ENCODE data around the gene CYYR1. TPM values are rescaled to one million over a fixed set of nuclear protein-coding genes. Genes with fewer than 3 reads are reported as not detected.

CYYR1 gene
- total RNA-seq, 1 experiment from 2014 or later = not detected

- Mint-ChIP-seq H3K27me3 (ENCODE audit: unreplicated experiment) (no peaks in the 10 kb centered on the region), H3K4me1 (ENCODE audit: low read depth, unreplicated experiment) (no peaks in the 10 kb centered on the region), H3K4me3 (ENCODE audit: low read depth, unreplicated experiment) (no peak overlapping the region), H3K27ac (ENCODE audit: unreplicated experiment) (no peak overlapping the region), H3K9me3 (ENCODE audit: low read depth, unreplicated experiment) (no peaks in the 10 kb centered on the region), H3K36me3 (ENCODE audit: insufficient read depth, unreplicated experiment) (no peaks in the 10 kb centered on the region)
- intact Hi-C loops (cut with micrococcal nuclease; ENCODE audit: unreplicated experiment) = no loop called here
- TF ChIP-seq CTCF (IDR thresholded peaks at IDR 0.05; ENCODE audit: unreplicated experiment) = no peak
- DNase-seq = no peak
- no TSS peak for BruUV-seq (replicated peaks)
- CTCF ChIA-PET = no interaction called here
Measured at GRCh38 chr21:26470351-26471098, 102.6 kb downstream of the CYYR1 start.

GRCh38 chr21:26469789-26470188 is 103.3 kb downstream of the CYYR1 start:
- Mint-ChIP-seq H3K36me3 (ENCODE audit: insufficient read depth, unreplicated experiment) (no peaks in the 10 kb centered on the region), H3K27me3 (ENCODE audit: unreplicated experiment) (no peaks in the 10 kb centered on the region), H3K27ac (ENCODE audit: unreplicated experiment) (no peak overlapping the region), H3K4me1 (ENCODE audit: low read depth, unreplicated experiment) (no peaks in the 10 kb centered on the region), H3K9me3 (ENCODE audit: low read depth, unreplicated experiment) (no peaks in the 10 kb centered on the region), H3K4me3 (ENCODE audit: low read depth, unreplicated experiment) (no peak overlapping the region)
- CTCF ChIA-PET = interaction anchor here (0.6 kb wide), 1 partner anchor 156 kb away, joined by 3 read pairs; no protein-coding TSS in a partner anchor
- no peak for DNase-seq
- no peak for TF ChIP-seq CTCF (IDR thresholded peaks at IDR 0.05; ENCODE audit: unreplicated experiment)
- BruUV-seq (replicated peaks) = no TSS peak
- intact Hi-C loops (cut with micrococcal nuclease; ENCODE audit: unreplicated experiment) = no loop called here

GRCh38 chr21:26465916-26466315 is 107.2 kb downstream of the CYYR1 start:
- CTCF ChIA-PET = no interaction called here
- Mint-ChIP-seq H3K4me1 (ENCODE audit: low read depth, unreplicated experiment) (no peaks in the 10 kb centered on the region), H3K4me3 (ENCODE audit: low read depth, unreplicated experiment) (no peak overlapping the region), H3K27me3 (ENCODE audit: unreplicated experiment) (no peaks in the 10 kb centered on the region), H3K9me3 (ENCODE audit: low read depth, unreplicated experiment) (no peaks in the 10 kb centered on the region), H3K27ac (ENCODE audit: unreplicated experiment) (no peak overlapping the region), H3K36me3 (ENCODE audit: insufficient read depth, unreplicated experiment) (no peaks in the 10 kb centered on the region)
- BruUV-seq (replicated peaks) = no TSS peak
- intact Hi-C loops (cut with micrococcal nuclease; ENCODE audit: unreplicated experiment) = no loop called here
- TF ChIP-seq CTCF (IDR thresholded peaks at IDR 0.05; ENCODE audit: unreplicated experiment) = no peak
- no peak for DNase-seq

- CTCF ChIA-PET = no interaction called here
Measured at GRCh38 chr21:26461500-26461899, 111.6 kb downstream of the CYYR1 start.

More at GRCh38 chr21:26461500-26461899, 111.6 kb downstream of the CYYR1 start:
- TF ChIP-seq CTCF (IDR thresholded peaks at IDR 0.05; ENCODE audit: unreplicated experiment) = no peak
- DNase-seq = no peak
- no peaks in the 10 kb centered on the region for H3K9me3 Mint-ChIP-seq (ENCODE audit: low read depth, unreplicated experiment)
- H3K4me1 Mint-ChIP-seq (ENCODE audit: low read depth, unreplicated experiment) = no peaks in the 10 kb centered on the region
- H3K4me3 Mint-ChIP-seq (ENCODE audit: low read depth, unreplicated experiment) = no peak overlapping the region
- BruUV-seq (replicated peaks) = no TSS peak
- no peak overlapping the region for H3K27ac Mint-ChIP-seq (ENCODE audit: unreplicated experiment)
- H3K27me3 Mint-ChIP-seq (ENCODE audit: unreplicated experiment) = no peaks in the 10 kb centered on the region
- H3K36me3 Mint-ChIP-seq (ENCODE audit: insufficient read depth, unreplicated experiment) = no peaks in the 10 kb centered on the region
- intact Hi-C loops (cut with micrococcal nuclease; ENCODE audit: unreplicated experiment) = no loop called here

All from Calu3 (cell line).